Right renal cortex interstitium (tissue), 3 donors: Measurements from ENCODE around the gene CFAP97D2. TPM values are rescaled to one million over a fixed set of nuclear protein-coding genes. Genes with fewer than 3 reads are reported as not detected.
"Not testable (repeated sequence)": the region's sequence is repeated elsewhere in the genome, so short reads cannot be mapped to it uniquely, and the experiment has no call there.

Experiments
- DNase-seq, 3 donors: peaks; one replicate each; pipeline ENCODE4 v3.0.0-alpha.2; 2013; ENCODE audit warnings: low read depth in 3 of 3, low spot score in 2 of 3
- polyA plus RNA-seq, 3 donors: library from polyadenylated mRNA; unstranded; fragments of 120-200 nt; gene quantifications; one replicate each; pipeline ENCODE4 v1.2.1, GENCODE V29; 2013; ENCODE audit not compliant: insufficient read length in 3 of 3

CFAP97D2 gene
- polyA plus RNA-seq, 3 donors = 9.5 TPM; not detected in 2

- DNase-seq = no peak
Observed at GRCh38 chr13:114142640-114143490, 36.2 kb upstream of the CFAP97D2 start.

GRCh38 chr13:114143806-114144605 lies 35.1 kb upstream of the CFAP97D2 start:
- DNase-seq = no peak

- DNase-seq = no peak
Observed at GRCh38 chr13:114144606-114145244, 34.3 kb upstream of the CFAP97D2 start.

GRCh38 chr13:114145256-114145655 lies 33.8 kb upstream of the CFAP97D2 start:
- no peak for DNase-seq

GRCh38 chr13:114145722-114146121 lies 33.3 kb upstream of the CFAP97D2 start:
- no peak for DNase-seq

GRCh38 chr13:114146173-114146572 lies 32.9 kb upstream of the CFAP97D2 start:
- DNase-seq = no peak

GRCh38 chr13:114146629-114147028 lies 32.4 kb upstream of the CFAP97D2 start:
- no peak for DNase-seq

GRCh38 chr13:114147803-114148520 lies 31.1 kb upstream of the CFAP97D2 start:
- DNase-seq = no peak

GRCh38 chr13:114148521-114148855 lies 30.6 kb upstream of the CFAP97D2 start:
- no peak for DNase-seq

- not testable (repeated sequence) for DNase-seq
Observed at GRCh38 chr13:114148886-114149285, 30.2 kb upstream of the CFAP97D2 start.

GRCh38 chr13:114149774-114150740 lies 29.0 kb upstream of the CFAP97D2 start:
- no peak for DNase-seq

- no peak for DNase-seq
Observed at GRCh38 chr13:114151031-114151430, 28.0 kb upstream of the CFAP97D2 start.

- DNase-seq = no peak
Observed at GRCh38 chr13:114151565-114152284, 27.3 kb upstream of the CFAP97D2 start.

GRCh38 chr13:114152285-114152645 lies 26.8 kb upstream of the CFAP97D2 start:
- no peak for DNase-seq

GRCh38 chr13:114152831-114153371 lies 26.2 kb upstream of the CFAP97D2 start:
- DNase-seq = no peak

GRCh38 chr13:114153485-114154080 lies 25.5 kb upstream of the CFAP97D2 start:
- DNase-seq = no peak

- DNase-seq = no peak
Observed at GRCh38 chr13:114154476-114154875, 24.6 kb upstream of the CFAP97D2 start.

GRCh38 chr13:114155320-114155719 lies 23.7 kb upstream of the CFAP97D2 start:
- no peak for DNase-seq
